ENCODE measurements around the gene PPP1R27.

The PPP1R27 gene, protein sequence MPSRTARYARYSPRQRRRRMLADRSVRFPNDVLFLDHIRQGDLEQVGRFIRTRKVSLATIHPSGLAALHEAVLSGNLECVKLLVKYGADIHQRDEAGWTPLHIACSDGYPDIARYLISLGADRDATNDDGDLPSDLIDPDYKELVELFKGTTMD

DNA sequence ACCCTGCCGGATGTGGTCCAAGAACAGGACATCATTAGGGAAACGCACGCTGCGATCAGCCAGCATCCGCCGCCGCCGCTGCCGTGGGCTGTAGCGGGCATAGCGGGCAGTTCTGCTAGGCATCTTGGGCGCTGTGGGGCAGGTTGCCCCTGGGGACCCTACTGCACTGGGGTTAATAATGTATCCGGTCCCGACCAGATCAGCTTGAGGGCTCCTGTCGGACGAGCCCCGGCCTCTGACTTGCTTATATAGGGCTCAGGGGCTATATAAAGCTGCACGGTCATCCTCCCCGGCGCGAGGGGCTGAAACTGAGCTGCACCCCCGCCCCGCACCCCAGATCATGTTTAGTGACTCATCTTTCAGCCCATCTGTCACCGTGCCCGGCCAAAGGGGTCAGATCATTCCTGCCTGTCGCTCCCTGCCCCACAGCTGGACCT lies at the start of gene PPP1R27:
TSS of gene PPP1R27 (minus strand) at position 220 of the 437 bp plus-strand sequence. CDS start at position 123, 97 bp downstream.
- peak within 1 kb of the TSS; percentile 62 for H3K4me3 ChIP-seq (ENCODE audit: low read depth, low read length)
- DNase-seq (ENCODE audit: low read depth): no peak
- TF ChIP-seq, protein P1, sequence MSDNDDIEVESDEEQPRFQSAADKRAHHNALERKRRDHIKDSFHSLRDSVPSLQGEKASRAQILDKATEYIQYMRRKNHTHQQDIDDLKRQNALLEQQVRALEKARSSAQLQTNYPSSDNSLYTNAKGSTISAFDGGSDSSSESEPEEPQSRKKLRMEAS (IDR thresholded peaks at IDR 0.05; ENCODE audit: low read depth, low read length): no peak
- TF ChIP-seq, protein P2, sequence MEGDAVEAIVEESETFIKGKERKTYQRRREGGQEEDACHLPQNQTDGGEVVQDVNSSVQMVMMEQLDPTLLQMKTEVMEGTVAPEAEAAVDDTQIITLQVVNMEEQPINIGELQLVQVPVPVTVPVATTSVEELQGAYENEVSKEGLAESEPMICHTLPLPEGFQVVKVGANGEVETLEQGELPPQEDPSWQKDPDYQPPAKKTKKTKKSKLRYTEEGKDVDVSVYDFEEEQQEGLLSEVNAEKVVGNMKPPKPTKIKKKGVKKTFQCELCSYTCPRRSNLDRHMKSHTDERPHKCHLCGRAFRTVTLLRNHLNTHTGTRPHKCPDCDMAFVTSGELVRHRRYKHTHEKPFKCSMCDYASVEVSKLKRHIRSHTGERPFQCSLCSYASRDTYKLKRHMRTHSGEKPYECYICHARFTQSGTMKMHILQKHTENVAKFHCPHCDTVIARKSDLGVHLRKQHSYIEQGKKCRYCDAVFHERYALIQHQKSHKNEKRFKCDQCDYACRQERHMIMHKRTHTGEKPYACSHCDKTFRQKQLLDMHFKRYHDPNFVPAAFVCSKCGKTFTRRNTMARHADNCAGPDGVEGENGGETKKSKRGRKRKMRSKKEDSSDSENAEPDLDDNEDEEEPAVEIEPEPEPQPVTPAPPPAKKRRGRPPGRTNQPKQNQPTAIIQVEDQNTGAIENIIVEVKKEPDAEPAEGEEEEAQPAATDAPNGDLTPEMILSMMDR (IDR thresholded peaks at IDR 0.05; ENCODE audit: low read depth, low read length): no peak
- no peak for TF ChIP-seq POLR2A (IDR thresholded peaks at IDR 0.05; ENCODE audit: extremely low read depth, insufficient read length)
- TF ChIP-seq MYC (IDR thresholded peaks at IDR 0.05; ENCODE audit: low read depth, low read length): no peak

DNA sequence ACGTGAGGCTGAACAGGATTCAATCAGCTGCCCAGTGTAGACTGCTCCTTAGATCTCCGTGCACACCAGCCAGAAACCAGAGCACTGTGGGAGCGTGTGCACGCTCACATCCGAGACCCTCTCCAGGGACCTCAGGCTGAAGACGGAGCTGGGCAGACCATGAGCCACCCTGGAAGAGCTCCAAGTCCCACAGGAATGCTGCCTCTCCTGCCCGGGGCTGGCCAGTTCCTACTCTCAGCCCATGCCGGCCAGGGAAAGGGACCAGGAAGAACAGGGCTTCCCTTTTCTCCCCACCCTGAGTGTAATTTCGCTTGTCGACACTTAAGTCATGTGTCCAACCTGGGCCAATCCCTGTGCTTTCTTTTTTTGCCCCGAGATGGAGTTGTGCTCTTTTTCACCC lies 49.7 kb upstream of the PPP1R27 start:
- no peak for TF ChIP-seq POLR2A (IDR thresholded peaks at IDR 0.05; ENCODE audit: extremely low read depth, insufficient read length)
- TF ChIP-seq, protein P1 (IDR thresholded peaks at IDR 0.05; ENCODE audit: low read depth, low read length): no peak
- TF ChIP-seq MYC (IDR thresholded peaks at IDR 0.05; ENCODE audit: low read depth, low read length): no peak
- TF ChIP-seq, protein P2 (IDR thresholded peaks at IDR 0.05; ENCODE audit: low read depth, low read length): no peak
- DNase-seq (ENCODE audit: low read depth): no peak

DNA sequence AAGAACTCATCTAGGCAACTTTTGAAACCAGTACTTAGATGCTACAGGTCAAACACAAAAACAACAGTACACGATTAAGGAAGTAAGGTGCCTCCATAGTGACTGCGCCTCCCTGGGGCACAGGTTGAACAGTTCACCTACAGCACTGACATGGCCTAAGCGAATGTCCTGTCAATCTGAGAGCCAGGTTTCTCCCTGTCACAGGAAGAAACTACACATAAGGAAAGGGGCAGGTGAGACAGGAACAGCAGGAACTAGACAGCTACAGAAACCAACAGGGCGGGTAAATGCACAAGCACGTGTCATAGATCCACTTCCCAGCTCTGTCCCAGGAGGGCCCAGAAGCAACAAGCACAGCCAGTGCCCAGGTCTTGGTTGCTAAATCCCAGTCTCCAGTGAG lies 44.3 kb upstream of the PPP1R27 start:
- TF ChIP-seq, protein P2 (IDR thresholded peaks at IDR 0.05; ENCODE audit: low read depth, low read length): no peak
- TF ChIP-seq POLR2A (IDR thresholded peaks at IDR 0.05; ENCODE audit: extremely low read depth, insufficient read length) (no peak), MYC (IDR thresholded peaks at IDR 0.05; ENCODE audit: low read depth, low read length) (no peak)
- TF ChIP-seq, protein P1 (IDR thresholded peaks at IDR 0.05; ENCODE audit: low read depth, low read length): no peak
- H3K4me3 ChIP-seq (ENCODE audit: low read depth, low read length): no peak overlapping the region
- no peak for DNase-seq (ENCODE audit: low read depth)

More for the DNA sequence above, 49.7 kb upstream of the PPP1R27 start:
- H3K4me3 ChIP-seq (ENCODE audit: low read depth, low read length): no peak overlapping the region

DNA sequence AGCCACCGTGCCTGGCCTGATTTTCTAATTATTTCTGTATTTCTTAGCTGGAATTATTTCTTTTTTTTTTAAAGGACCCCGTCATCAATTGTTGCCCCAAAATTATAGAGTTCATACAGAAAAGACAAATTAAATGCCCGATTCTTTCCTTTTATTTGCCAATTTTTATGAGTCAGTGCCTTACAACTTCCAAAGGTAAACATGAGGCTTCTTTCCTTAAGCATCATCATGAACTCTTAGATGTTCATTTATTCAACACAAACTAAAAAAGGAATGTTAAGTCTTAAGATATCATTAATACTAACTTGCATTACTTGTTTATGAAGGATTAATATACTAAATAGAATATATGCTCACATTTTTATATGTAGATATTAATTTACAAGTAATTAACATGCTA lies 43.4 kb upstream of the PPP1R27 start:
- no peak overlapping the region for H3K4me3 ChIP-seq (ENCODE audit: low read depth, low read length)
- DNase-seq (ENCODE audit: low read depth): no peak
- TF ChIP-seq POLR2A (IDR thresholded peaks at IDR 0.05; ENCODE audit: extremely low read depth, insufficient read length) (no peak), MYC (IDR thresholded peaks at IDR 0.05; ENCODE audit: low read depth, low read length) (no peak)
- TF ChIP-seq, protein P2 (IDR thresholded peaks at IDR 0.05; ENCODE audit: low read depth, low read length): no peak

DNA sequence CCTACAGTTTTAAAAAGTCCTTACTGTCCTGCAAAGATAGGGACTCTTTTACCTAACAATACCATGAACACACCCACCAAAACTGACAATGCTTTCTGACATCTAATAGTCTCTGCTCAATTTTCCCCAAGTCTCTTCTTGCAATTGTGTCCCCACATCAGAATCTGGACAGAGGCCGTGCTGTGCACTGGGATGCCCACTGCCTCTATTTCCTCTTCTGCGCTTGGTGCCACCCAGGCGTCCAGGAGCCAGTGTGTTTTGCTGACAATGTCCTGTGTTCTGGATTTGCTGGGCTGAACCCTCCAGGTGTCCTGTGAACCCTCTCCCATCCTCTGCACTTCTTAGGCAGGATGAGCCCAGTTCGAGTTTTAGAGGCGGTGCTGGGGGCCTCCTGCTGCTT lies 42.7 kb upstream of the PPP1R27 start:
- H3K4me3 ChIP-seq (ENCODE audit: low read depth, low read length): no peak overlapping the region
- TF ChIP-seq, protein P2 (IDR thresholded peaks at IDR 0.05; ENCODE audit: low read depth, low read length): no peak
- no peak for TF ChIP-seq POLR2A (IDR thresholded peaks at IDR 0.05; ENCODE audit: extremely low read depth, insufficient read length)
- TF ChIP-seq MYC (IDR thresholded peaks at IDR 0.05; ENCODE audit: low read depth, low read length): no peak
- TF ChIP-seq, protein P1 (IDR thresholded peaks at IDR 0.05; ENCODE audit: low read depth, low read length): no peak
- no peak for DNase-seq (ENCODE audit: low read depth)
